Urothelium cell line (cell line): ENCODE data around the gene GNAZ.
A peak's percentile ranks its signal among the peaks of the same experiment; 100 is the strongest.
"Not testable (repeated sequence)": the region's sequence is repeated elsewhere in the genome, so short reads cannot be mapped to it uniquely, and the experiment has no call there.

Experiments used
- DNase-seq: peaks from one replicate; pipeline ENCODE4 v3.0.0; 2011; ENCODE audit warnings: low spot score, mixed read lengths
- FAIRE-seq: peaks from 2 replicates; lab custom pipeline; 2011; peaks lifted over from hg19 to GRCh38; lab: Jason Lieb, UNC

Gene GNAZ

DNA sequence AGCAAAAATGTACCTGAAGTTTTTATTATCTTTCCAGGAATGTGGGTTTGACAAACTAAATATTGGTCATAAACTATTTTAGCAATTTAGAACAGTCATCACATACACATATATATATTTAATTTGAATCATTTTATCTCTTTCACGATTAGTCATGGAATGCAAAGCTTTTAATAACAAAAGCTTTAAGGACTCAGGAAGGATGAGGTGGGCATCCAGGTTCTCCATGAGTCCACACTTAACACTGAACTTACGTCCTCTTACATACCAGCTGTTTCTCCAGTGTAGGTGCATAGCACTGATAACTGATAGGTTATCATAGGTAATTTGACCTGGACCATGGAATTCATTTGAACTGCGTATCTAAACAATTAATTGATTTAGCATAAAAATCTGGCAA is 28.1 kb upstream of the GNAZ start:
- peak; percentile 46 for FAIRE-seq
- no peak for DNase-seq

DNA sequence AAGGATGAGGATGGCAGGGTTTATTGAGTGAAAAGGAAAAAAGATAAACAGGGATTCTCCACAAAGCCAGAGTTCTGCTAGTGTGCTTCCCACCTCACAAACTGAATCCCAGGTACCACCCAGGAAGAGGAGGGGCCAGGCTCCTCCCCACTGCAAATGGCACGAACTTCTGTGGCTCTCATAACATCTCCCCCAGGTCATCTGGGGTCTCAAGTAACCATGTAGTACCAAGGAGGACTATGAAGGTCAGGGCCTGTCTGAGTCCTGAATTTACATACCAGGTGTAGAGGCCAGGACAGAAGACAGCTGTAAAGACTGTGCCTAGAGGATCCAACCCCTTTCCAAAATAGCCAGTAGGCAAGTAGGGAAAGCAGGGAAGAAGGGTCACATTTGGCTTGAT is 25.7 kb upstream of the GNAZ start:
- FAIRE-seq, result no peak
- no peak for DNase-seq

DNA sequence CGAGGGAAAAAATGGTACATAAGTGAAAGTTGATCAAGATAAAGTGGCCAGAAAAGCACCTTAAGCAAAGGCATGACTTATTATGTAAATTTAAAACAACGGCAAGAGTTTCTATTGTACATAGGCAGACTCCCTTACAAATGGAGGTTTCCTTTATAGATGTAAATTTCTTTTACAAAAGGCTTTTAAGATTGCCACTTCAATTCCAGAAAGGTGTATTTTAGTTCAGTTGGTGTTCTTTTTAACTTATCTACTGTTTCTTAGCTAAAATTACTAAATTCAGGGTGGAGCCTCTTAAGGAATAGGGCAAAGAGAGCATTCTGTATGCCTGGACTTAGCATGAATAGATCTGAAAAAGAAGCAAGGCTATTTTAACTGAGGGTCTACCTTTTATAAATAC is 24.9 kb upstream of the GNAZ start:
- DNase-seq (no peak), FAIRE-seq (no peak)

DNA sequence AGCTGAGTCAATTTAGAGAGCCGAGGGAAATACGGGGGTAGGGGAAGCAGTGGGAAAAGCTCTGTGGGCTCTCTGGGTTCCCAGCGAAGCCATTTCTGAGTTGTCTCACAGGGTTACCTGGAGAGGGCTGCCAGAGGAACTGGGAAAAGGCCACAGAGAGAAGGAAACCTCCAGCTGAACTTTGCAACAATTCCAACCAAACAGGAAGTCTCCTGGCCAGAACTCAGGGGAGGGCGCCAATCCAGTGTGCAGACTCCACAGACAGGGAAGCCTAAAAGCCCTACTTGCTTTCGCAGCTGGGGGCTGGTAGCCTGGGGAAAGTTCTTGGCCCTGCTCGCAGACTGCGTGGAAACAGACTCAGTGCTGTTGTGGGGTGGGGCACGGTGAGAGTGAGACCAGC is 23.1 kb upstream of the GNAZ start:
- FAIRE-seq, result no peak
- no peak for DNase-seq

DNA sequence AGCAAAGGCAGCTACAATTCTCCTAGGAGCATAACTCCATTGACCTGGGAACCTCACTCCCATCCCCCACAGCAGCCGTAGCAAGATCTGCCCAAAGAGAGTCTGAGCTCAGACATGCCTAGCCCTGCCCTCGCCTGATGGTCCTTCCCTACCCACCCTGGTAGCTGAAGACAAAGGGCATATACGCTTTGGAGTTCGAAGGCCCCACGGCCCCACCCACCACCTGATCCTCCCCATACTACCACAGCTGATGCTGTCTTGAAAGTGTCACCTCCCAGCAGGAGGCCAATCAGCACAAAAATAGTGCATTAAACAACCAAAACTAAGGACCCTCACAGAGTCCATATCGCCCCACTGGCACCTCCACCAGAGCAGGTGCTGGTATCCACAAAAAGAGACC is 22.6 kb upstream of the GNAZ start:
- no peak for DNase-seq
- peak; percentile 20 for FAIRE-seq

DNA sequence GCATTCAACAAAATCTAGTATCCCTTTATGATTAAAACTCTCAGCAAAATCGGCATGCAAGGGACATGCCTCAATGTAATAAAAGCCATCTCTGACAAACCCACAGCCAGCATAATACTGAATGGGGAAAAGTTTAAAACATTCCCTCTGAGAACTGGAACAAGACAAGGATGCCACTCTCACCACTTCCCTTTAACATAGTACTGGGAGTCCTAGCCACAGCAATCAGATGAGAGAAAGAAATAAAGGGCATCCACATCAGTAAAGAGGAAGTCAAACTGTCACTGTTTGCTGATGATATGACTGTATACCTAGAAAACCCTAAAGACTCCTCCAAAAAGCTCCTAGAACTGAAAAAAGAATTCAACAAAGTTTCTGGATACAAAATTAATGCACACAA is 19.8 kb upstream of the GNAZ start:
- FAIRE-seq, result not testable (repeated sequence)

DNA sequence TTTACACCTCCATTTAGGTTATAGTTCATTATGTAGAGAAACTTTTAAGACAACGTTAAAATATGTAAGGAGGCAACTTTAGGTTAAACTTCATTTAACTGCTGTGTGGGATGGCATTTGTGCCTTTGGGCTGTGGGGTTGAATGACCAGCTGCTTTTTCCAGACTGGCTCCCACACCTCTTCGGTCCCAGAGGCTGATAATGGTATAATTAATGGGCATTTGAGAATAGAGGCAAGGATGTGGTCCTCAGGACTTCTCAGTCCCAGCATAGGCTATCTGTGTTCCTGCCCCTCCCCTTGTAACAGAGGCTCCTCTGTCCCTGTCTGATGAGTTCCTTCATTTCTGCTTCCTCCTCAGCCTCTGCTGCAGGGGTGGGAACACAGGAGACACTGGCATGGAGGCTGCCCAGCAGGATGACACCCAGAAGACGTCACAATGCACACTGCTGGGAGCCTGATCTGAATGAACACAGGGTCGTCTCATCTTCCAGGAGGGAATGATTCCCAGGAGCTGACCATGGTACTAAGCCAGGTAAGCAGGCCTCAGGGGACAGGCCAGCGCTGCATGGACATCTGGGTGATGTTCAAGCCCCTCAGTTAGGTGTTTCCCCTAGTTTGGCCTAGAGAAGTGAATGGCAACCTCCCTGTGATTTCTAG is 17.1 kb upstream of the GNAZ start:
- no peak for DNase-seq
- no peak for FAIRE-seq

More for the DNA sequence above, 19.8 kb upstream of the GNAZ start:
- not testable (repeated sequence) for DNase-seq

DNA sequence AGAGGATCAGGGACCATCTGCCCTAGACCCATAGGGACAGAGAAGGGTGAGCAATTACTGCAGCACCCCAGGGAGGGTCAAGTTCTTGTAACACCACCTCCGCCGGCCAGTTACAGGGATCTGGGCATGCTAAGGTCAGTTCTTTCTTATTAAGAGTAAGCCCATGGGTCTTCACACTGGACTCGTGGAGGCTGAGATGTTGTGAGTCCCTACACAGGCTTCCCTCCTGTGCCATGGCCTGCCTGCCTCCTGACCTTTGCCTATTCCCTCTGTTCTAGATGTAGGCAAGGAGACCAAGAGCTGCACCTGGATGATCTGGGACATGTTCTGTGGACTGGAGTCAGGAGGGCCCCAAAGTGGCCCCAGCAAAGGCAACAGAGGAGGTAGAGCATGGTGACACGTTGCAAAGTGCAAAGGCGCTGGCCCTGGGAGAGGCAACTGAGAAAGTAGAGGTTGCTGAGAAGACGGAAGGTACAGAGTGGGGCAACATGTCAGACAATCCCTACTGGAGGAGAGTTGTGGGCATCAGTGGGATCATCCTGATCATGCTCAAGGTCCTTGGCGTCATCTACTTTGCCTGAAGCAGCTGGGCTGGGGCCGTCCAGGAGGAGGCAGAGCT is 16.3 kb upstream of the GNAZ start:
- DNase-seq (no peak), FAIRE-seq (no peak)

DNA sequence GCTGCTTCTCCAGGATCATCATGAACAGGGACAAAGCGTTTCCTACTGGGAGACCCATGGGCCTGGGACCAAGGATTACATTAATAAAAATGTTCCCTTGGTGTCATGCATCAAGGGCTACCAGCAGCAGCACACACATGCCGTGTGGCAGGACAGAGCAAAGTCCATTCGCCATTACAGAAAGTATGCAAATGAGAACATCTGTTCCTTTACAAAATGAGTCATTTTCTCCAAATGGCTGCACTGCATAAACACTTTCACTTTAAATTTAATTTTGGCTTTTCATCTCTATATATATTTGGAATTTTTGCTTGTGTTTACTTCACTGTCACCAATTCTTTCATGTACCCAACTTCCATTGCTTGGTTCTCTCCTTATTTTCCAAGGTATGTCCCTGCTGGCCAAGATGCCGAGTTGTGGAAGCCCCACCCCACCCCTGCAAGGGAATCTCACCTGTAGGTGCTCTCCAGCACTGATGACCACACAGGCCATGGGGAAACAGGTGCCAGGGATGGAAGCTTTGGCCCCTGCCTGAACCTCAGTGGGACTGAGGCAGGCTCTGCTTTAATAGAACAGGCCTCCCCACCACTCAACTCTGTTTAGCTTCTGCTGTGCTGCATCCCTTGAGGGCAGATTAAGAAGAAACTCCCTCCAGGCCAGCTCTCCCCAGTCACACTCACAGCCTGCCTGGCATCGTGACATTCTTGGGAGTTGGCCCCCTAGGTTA is 15.6 kb upstream of the GNAZ start:
- no peak for FAIRE-seq

DNA sequence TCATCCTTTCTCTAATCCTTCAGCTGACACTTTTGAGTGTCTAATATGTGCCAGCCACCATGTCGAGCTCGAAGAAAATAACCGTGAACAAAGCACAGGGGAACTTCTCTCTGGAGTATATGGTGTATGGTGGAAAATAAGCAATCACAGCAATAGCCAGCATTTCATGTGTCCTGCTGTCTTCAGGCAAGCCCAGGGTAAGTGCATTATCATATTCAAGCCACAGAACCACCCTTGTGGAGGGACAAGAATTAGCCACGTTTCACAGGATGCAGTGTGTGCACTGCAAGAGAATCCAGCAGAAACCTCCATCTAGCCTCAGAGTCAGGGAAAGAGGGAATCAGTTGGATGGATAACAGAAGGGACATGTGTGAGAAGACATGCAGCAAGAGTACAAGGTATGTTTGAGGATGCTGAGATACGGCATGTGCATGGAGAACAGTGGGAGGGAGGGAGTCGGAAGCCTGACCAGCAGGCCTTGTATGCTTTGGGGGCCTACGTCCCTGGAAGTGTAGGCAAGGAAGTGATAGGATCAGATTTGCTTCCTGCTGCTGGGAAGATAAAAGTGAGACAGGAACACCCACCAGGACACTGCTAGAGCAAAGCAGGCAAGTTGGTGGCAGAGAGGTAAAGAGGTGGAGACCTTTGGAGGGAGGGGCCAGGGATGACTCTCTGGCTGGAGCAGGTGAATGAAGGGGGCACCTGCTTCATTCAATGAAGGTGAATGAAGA is 14.7 kb upstream of the GNAZ start:
- DNase-seq (no peak), FAIRE-seq (no peak)

More for the DNA sequence above, 15.6 kb upstream of the GNAZ start:
- DNase-seq, result no peak

DNA sequence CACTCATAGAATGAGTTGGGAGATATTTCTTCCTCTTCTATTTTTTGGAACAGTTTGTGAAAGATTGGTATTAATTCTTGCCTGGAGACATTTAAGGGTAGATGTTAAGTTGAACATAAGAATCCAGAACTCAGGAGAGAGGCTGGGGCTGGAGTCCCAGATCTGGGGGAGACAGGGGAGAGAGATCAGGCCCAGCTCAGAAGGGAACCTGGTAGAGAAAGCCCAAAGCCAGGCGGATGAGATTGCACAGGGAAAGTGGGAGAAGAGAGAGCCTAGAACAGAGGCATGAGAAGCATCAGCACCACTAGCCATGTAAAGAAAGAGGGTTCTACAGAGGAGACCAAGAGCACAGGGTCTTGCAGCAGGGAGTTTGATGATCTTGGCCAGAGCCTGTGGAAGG is 13.0 kb upstream of the GNAZ start:
- FAIRE-seq, result no peak
- no peak for DNase-seq

DNA sequence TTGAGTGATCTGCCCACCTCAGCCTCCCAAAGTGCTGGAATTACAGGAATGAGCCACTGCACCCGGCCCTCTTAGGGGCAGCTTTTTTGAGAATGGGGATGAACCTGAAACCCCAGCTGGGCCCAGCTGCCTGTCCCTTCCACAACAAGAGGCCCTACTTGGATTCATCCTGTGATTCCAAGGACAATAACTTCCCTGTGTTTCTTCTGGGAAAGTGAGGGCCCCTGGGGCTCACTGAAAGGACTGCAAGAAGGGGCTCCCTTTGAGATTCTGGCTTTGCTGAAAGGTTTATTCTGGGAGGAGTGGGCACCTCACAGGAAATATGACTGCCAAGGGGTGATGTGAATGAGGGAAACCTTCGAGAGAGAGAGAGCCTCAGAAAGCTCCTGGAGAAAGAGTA is 12.3 kb upstream of the GNAZ start:
- FAIRE-seq (no peak), DNase-seq (no peak)

DNA sequence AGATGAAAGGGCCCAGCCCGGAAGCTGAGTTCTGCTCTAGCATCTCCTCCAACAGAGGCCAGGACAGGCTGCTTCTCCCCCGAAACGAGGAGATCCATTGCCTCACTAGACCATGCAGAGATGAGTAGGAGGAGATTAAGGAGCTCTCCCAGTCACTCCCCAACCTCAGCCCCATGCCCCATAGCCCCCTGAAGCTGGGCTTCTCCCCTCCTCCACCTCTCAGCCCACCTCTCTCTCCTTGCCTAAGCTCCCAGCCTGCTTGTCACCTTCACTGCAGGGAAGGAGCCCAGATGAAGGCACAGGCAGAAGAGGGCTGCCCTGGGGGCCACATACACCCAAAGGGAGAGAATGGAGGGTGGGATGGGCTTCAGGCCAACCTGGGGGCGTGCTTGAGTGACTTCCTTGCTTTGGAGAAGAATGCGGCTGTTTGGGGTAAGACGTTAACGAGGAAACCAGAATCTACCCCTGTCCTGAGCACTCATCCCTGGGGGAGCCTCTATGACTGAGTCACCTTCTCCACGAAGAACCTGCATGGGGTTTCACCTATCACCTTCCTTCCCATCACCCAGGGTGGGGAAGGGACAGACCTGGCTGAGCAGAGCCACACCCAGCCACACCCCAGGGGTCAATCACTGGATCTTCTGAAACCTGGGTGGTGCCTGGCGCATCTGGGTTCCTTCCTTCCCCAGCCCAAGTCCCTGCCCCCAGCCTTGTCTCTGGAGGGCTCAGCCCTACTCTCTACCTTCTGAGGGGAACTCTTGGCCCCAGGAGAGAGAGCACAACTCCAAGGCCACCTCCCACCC is 11.6 kb upstream of the GNAZ start:
- DNase-seq, result no peak
- no peak for FAIRE-seq

DNA sequence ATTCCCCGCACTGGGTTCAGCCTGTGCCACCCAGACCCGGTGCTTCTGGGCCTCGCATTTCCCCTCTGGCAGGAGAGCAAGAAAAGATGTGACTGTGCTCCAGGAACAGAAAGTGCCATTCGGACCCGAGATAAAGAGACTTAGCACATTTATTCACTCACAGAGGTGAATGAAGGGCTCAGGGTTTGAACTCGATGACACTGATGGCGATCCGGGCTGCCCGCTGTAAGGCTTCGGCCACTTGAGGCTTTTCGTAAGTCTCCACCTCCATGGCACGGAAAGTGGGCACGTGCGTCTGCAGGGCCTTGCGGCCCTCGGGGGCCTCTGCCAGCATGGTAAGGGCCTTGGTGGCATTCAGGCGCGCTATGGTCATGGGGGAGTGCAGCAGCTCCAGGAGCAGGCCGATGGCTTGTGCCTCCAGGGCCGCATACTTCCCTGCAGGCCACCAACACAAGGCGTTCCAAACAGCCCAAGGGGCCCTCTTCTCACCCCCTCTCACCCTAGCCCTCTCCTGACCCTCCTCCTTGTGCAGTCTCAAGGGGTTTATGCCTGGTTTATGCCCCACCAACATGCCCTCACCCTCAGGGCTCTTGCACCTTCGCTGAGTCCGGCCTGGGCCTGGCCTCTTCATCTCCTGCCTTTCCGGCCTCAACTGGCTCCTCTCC is 10.9 kb upstream of the GNAZ start:
- FAIRE-seq (no peak), DNase-seq (no peak)

DNA sequence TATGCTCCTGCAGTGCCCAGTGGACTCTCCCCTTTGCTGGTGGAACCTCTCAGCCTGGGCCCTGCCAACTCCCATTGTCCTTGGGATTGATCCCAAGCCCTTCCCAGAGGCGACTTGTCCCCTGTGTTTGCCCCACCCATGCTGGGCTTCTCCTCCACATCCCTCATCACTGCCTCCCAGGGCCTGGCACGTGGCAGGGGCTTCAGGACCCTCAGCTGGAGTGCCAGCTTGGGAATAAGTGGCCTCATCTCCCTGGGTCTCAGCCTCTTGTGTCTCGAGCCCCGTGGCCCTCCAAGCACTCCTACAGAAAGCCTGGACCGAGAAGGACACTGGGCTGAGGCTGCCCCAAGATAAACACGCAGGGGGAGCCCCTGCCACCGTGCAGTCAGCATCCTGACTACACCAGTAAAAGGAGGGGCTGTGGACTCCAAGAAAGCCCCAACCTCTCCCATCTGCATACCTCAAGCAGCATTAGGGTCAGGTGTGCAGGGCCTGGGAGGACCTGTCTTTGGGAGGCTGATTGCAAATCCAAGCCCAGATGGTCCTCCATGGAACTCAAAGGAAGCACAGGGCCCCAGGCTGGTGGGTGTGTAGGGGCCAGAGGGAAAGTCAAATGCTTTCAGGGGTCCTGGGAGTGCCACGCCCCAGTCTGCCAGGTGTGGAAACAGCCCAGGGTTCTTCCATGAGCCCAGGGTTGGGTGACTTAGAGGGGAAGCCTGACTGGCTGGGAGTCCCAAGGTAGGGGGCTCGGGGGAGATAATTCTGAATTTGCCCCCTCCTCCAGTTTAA is 9.5 kb upstream of the GNAZ start:
- FAIRE-seq, result no peak
- DNase-seq, result no peak

DNA sequence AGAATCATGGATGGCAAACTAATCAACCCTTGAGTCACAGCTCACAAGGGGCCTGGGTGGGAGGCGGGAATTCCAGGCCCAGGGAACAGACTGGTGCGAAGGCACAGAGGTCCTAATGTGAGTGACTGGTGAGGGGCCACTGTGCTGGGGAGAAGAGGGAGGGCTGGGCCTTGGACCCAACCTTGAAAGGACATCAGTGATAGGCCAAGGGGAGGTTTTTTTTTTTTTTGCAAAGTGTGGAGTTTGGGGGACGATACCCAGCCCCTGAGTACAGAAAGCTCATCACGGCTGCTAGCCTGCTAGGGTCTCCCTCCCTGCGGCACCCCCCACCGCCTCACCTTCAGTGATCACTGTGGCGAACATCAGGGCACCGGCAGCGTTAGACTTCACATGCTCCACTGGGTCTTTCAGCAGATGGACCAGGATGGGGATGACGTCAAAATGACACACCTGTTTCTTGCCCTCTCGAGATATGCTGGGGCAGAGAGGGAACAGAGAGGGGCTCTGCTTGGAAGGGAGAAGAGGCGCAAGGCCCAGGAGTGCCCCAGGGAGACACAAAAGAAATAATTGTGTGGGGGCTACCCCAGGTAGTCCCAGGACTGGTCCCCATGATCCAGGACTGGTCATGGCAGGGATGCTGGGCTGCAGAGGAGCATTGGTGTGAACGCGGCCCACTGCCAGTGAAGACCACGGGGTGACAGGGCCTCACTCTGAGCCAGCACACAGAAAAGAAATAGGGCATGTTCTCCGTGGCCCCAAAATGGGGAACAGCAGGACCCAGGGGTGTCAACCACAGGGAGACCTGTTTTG is 8.6 kb upstream of the GNAZ start:
- DNase-seq (no peak), FAIRE-seq (no peak)

DNA sequence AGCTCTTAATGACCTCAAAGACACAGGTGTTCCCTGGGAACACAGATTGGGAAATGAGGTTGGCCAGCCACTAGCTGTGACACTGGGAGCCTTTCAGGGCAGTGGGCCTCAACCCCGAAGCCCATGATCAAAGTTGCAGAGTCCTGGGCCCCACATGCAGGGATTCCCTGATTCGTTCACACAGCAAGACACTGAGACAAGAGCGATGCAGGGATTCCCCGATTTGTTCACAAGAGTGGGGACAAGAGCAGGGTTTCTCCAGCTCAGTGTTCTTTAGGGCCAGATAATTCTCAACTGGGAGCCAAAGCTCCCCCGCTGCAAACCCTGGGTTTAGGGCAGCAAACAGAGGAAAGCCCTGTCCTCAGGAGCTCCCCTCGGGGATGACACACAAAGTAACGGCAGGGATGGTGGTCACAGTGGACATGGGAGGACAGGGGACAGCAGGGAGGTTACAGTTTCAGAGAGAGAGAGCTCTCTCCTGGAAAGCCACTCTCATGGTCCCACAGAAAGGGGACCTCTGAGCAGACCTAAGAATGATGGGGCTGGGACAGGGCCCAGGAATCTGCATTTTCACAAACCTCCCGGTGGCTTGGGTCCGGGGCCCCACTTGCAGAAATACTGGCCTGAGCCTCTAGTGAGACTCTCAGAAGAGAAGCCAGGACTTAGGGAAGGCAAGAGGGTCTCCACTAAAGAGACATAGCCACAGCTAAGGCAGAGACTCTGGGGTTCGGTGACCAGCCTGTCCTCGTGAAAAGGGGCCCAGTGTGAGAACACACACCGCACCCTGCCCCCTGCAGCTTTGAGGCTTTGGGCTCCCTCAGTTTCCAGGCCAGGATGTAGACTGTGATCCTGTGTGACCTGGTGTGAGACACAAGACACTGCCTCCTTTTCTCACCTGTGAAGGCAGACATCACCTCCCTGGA is 7.4 kb upstream of the GNAZ start:
- DNase-seq (no peak), FAIRE-seq (no peak)
